Caco-2 (cell line): Measurements from ENCODE around the gene SEC23B. TPM values are rescaled to one million over a fixed set of nuclear protein-coding genes. Genes with fewer than 3 reads are reported as not detected.

Experiments
- Bru-seq: library from RNA; stranded (reverse); fragments of 400-500 nt; gene quantifications from one replicate; lab custom pipeline; 2021; lab: Mats Ljungman, UMichigan
- BruChase-seq, 2 experiments: library from RNA; stranded (reverse); fragments of 400-500 nt; gene quantifications; one replicate each; lab custom pipeline; 2021; lab: Mats Ljungman, UMichigan
- BruUV-seq: library from RNA; stranded (reverse); fragments of 400-500 nt; replicated peaks from 2 replicates; lab custom pipeline; 2021; lab: Mats Ljungman, UMichigan
- CTCF ChIA-PET: fragments of 300-600 bp; sonication (Branson Sonifier 250); formaldehyde crosslinking; loops from one replicate; lab custom pipeline; 2022; ENCODE audit warnings: antibody characterized with exemption; lab: Charles Lee
- POLR2A ChIA-PET: fragments of 300-600 bp; sonication (Branson Sonifier 250); formaldehyde crosslinking; loops from one replicate; lab custom pipeline; 2022; ENCODE audit warnings: antibody characterized with exemption; lab: Charles Lee
- DNase-seq, 2 experiments: peaks; one replicate each; pipeline versions ENCODE4 v3.0.0 to v3.0.0-alpha.2; 2020 to 2022
- H3K27me3 ChIP-seq: replicated peaks from 2 replicates; pipeline ENCODE4 v1.6.0; 2011; ENCODE audit warnings: low read length; ENCODE audit not compliant: control insufficient read depth, insufficient read depth
- H3K36me3 ChIP-seq: 2 replicates; pipeline ENCODE4 v1.5.1; 2011; ENCODE audit warnings: low read length; ENCODE audit not compliant: control insufficient read depth, insufficient read depth
- H3K4me1 ChIP-seq: fragments of 250-450 bp; sonication (Bioruptor Pico); 2 replicates; pipeline ENCODE4 v1.5.1; 2020; ENCODE audit warnings: mild to moderate bottlenecking
- H3K4me3 ChIP-seq: 2 replicates; pipeline ENCODE4 v1.5.1; 2011; ENCODE audit warnings: low read depth, mild to moderate bottlenecking, control low read depth, low read length
- H3K9me3 ChIP-seq: fragments of 250-450 bp; sonication (Bioruptor Pico); 2 replicates; pipeline ENCODE4 v1.5.1; 2020; ENCODE audit warnings: mild to moderate bottlenecking, moderate library complexity
- H3K27ac Mint-ChIP-seq: one replicate; pipeline ENCODE4 v1.8.0; 2022; ENCODE audit warnings: mixed read lengths; ENCODE audit not compliant: unreplicated experiment
- H3K27me3 Mint-ChIP-seq: one replicate; pipeline ENCODE4 v1.8.0; 2022; ENCODE audit warnings: mixed read lengths; ENCODE audit not compliant: insufficient read depth, unreplicated experiment
- H3K36me3 Mint-ChIP-seq: one replicate; pipeline ENCODE4 v1.8.0; 2022; ENCODE audit warnings: mild to moderate bottlenecking, mixed read lengths; ENCODE audit not compliant: insufficient read depth, unreplicated experiment
- H3K4me1 Mint-ChIP-seq: one replicate; pipeline ENCODE4 v1.8.0; 2022; ENCODE audit warnings: low read depth, mixed read lengths; ENCODE audit not compliant: unreplicated experiment
- H3K4me3 Mint-ChIP-seq: one replicate; pipeline ENCODE4 v1.8.0; 2022; ENCODE audit warnings: mild to moderate bottlenecking, moderate library complexity, mixed read lengths; ENCODE audit not compliant: unreplicated experiment
- H3K9me3 Mint-ChIP-seq: one replicate; pipeline ENCODE4 v1.8.0; 2022; ENCODE audit warnings: mixed read lengths; ENCODE audit not compliant: unreplicated experiment
- CTCF ChIP-seq, 2 experiments: fragments of 200-600 bp in 1 of 2; IDR thresholded peaks; 1 replicate in 1 of 2; 2 replicates in 1 of 2; pipeline versions ENCODE4 v1.5.1 to v1.8.0; 2011 to 2022; ENCODE audit warnings: antibody characterized with exemption in 1 of 2, control low read depth in 1 of 2, inconsistent platforms in 1 of 2, low read depth in 1 of 2, low read length in 1 of 2, mild to moderate bottlenecking in 1 of 2, moderate library complexity in 1 of 2; ENCODE audit not compliant: insufficient read depth in 1 of 2, severe bottlenecking in 1 of 2, unreplicated experiment in 1 of 2
- intact Hi-C: fragments of 100-400 bp; cut with micrococcal nuclease; formaldehyde crosslinking; loops from one replicate; pipeline ENCODE4 v1.10.0; 2022; ENCODE audit not compliant: unreplicated experiment
- long read RNA-seq: library from polyadenylated mRNA; stranded (forward); transcript quantifications from one replicate; pipeline ENCODE4 v2.0.0, GENCODE V29; 2022
- total RNA-seq: library from RNA; stranded (reverse); gene quantifications from 2 replicates; pipeline ENCODE4 v1.2.3, GENCODE V29; 2022

The SEC23B gene
- 84.1 and 85.3 TPM in 2 replicates for total RNA-seq
- percentile 85 among the genes with signal in this experiment for Bru-seq, nascent RNA
- BruChase-seq, experiment 1, labeled RNA remaining after a 2-hour chase, result percentile 82 among the genes with signal in this experiment
- BruChase-seq, experiment 2, labeled RNA remaining after a 6-hour chase, result percentile 89 among the genes with signal in this experiment
- long read RNA-seq, transcript SEC23B-204 (20 exons, 3,484 nt), result minor isoform, 105 of 278 reads
- long read RNA-seq, transcript SEC23B-202 (20 exons, 3,464 nt), result major isoform, 113 of 278 reads
- long read RNA-seq, partial matches to known transcripts, result 26 of 278 reads
- long read RNA-seq, other reads (novel, unspliced or antisense), result 32 of 278 reads

- peak within 1 kb of the TSS; percentile 99 for H3K4me3 Mint-ChIP-seq
- H3K27ac Mint-ChIP-seq, result peak within 1 kb of the TSS; percentile 100
- H3K4me1 Mint-ChIP-seq, result peaks cover 7% of the 10 kb centered on the region
- no TSS peak for BruUV-seq
- peaks cover 9% of the 10 kb centered on the region; the same call in 1 of the 2 replicates for H3K4me1 ChIP-seq
- peaks cover 49% of the 10 kb centered on the region for H3K36me3 Mint-ChIP-seq
- no peaks in the 10 kb centered on the region for H3K27me3 Mint-ChIP-seq
- H3K27me3 ChIP-seq, result no peaks in the 10 kb centered on the region
- H3K9me3 ChIP-seq, result no peaks in the 10 kb centered on the region
- no peak for TF ChIP-seq CTCF (IDR thresholded peaks at IDR 0.05; ENCODE audit: insufficient read depth in 1 of 2, low read depth in 1 of 2, low read length in 1 of 2, severe bottlenecking in 1 of 2, unreplicated experiment in 1 of 2)
- POLR2A ChIA-PET, result interaction anchor here (0.5 to 4.1 kb wide), 19 partner anchors 8 to 1076 kb away, joined by 3 to 55 read pairs (median 4); partner anchors contain the start of genes DZANK1, POLR3F, RBBP9 and SMIM26
- H3K9me3 Mint-ChIP-seq, result no peaks in the 10 kb centered on the region
- H3K36me3 ChIP-seq, result no peaks in the 10 kb centered on the region; the same call in 1 of the 2 replicates
- DNase-seq, result peak; percentile 98 to 99
- CTCF ChIA-PET, result interaction anchor here (0.7 to 2.4 kb wide), 5 partner anchors 9 to 78 kb away, joined by 3 to 12 read pairs (median 6); partner anchors contain the start of genes DZANK1, POLR3F and RBBP9
- intact Hi-C loops, result loop anchor here (1.0 to 5.0 kb wide), 5 partner anchors 10 to 94 kb away; partner anchors contain the start of genes DZANK1, POLR3F, RBBP9 and SMIM26
- peak within 1 kb of the TSS; percentile 48 for H3K4me3 ChIP-seq
Measured at GRCh38 chr20:18507218-18508191, at the start of gene SEC23B. TSS of gene SEC23B (plus strand) at chr20:18507940. CDS start at chr20:18510836, 2,896 bp downstream.

GRCh38 chr20:18465536-18466200 lies 42.1 kb upstream of the SEC23B start:
- POLR2A ChIA-PET, result no interaction called here
- no TSS peak for BruUV-seq
- intact Hi-C loops, result loop anchor here (2.0 to 5.0 kb wide), 2 partner anchors 33 to 53 kb away; no protein-coding TSS in a partner anchor
- Mint-ChIP-seq H3K4me3 (peak overlapping the region; percentile 98), H3K9me3 (no peaks in the 10 kb centered on the region), H3K27ac (no peak overlapping the region), H3K27me3 (no peaks in the 10 kb centered on the region), H3K4me1 (peaks cover 17% of the 10 kb centered on the region), H3K36me3 (peaks cover 18% of the 10 kb centered on the region)
- no peak for DNase-seq
- CTCF ChIA-PET, result no interaction called here
- TF ChIP-seq CTCF (IDR thresholded peaks at IDR 0.05; ENCODE audit: insufficient read depth in 1 of 2, low read depth in 1 of 2, low read length in 1 of 2, severe bottlenecking in 1 of 2, unreplicated experiment in 1 of 2), result no peak
- peaks cover 6% of the 10 kb centered on the region; the same call in 1 of the 2 replicates for H3K4me1 ChIP-seq
- no peaks in the 10 kb centered on the region for H3K27me3 ChIP-seq
- no peak overlapping the region for H3K4me3 ChIP-seq
- no peaks in the 10 kb centered on the region for H3K9me3 ChIP-seq
- no peaks in the 10 kb centered on the region for H3K36me3 ChIP-seq
